ENCODE results near the gene ARHGAP24. TPM values are rescaled to one million over a fixed set of nuclear protein-coding genes. Genes with fewer than 3 reads are reported as not detected.
A peak's percentile ranks its signal among the peaks of the same experiment; 100 is the strongest.

Gene ARHGAP24
- polyA plus RNA-seq, 3 donors = 12.5 to 32.0 (median 18.8) TPM

DNA sequence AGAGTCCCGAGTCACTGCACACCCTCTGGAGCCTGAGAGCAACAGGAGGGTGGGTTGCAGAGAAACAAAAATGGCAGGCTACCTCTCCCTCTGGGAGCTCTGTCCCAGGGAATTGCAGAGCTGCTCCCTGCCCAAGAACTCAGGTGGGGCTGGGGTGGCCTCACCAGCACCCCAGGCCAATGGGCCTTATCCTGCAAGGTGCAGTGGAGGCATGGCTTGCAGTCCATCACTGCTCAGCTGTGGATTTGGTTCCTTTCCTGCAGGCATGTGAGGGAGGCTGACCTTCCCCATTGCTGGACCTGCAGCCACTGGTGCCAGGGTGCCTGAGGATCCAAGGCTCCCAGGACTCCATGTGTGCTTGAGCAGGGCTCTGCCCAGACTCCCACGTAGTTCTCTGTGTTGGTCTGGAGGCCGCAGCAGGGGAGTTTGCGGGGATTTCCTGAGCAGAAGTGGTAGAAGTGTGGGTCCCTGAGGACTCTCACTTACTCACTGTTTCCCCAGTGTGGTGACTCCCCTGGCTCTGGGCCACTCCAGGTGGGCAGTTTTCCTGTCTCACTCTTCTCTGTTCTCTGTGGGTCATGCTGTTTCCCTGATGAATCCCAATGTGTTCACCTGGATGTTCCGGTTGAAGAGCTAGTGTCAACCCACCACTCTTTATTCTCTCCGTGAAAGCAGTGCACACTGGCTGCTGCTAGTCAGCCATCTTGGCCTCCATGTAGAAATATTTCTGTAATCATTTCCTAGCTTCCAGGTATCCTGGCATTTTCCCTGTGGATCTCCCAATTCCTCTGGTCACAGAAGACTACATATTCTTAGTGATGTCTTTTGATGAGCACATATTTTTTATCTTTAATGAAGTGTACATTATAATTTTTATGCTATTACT is 82.3 kb downstream of the ARHGAP24 start:
- Histone ChIP-seq H3K4me3 (replicated peaks in 1 of 3; ENCODE audit: low read depth in 2 of 3, low read length in 3 of 3) (no peak overlapping the region), H3K36me3 (replicated peaks in 1 of 2; ENCODE audit: control insufficient read depth in 1 of 2, insufficient read depth in 2 of 2, low read length in 2 of 2) (no peaks in the 10 kb centered on the region), H2AFZ (ENCODE audit: insufficient read depth, low read depth, low read length, poor library complexity, severe bottlenecking) (no peak overlapping the region), H3K79me2 (ENCODE audit: insufficient read depth, low read length) (peaks cover 4% of the 10 kb centered on the region), H3K4me1 (ENCODE audit: control insufficient read depth in 1 of 2, insufficient read depth in 2 of 2, low read length in 2 of 2) (no peaks in the 10 kb centered on the region), H4K20me1 (ENCODE audit: insufficient read depth, low read length) (peaks cover 58% of the 10 kb centered on the region), H3K9ac (ENCODE audit: insufficient read depth, low read length, poor library complexity, severe bottlenecking) (no peak overlapping the region), H3K27me3 (ENCODE audit: control insufficient read depth in 2 of 2, insufficient read depth in 2 of 2, low read length in 2 of 2) (no peaks in the 10 kb centered on the region), H3K27ac (ENCODE audit: low read depth in 1 of 2, low read length in 2 of 2) (no peak overlapping the region), H3K4me2 (replicated peaks; ENCODE audit: extremely low read depth, low read length, poor library complexity, severe bottlenecking) (no peak overlapping the region), H3K9me3 (replicated peaks in 1 of 2; ENCODE audit: control insufficient read depth in 1 of 2, insufficient read depth in 1 of 2, low read length in 2 of 2) (peaks cover 9 to 17% of the 10 kb centered on the region in 2 donors)
- 72% methylated on average over 6 of the region's 6 CpGs for WGBS (ENCODE audit: insufficient coverage)
- H3K9me3 Mint-ChIP-seq = peaks cover 18 to 31% (median 23%) of the 10 kb centered on the region in 7 donors
- no peak overlapping the region for H3K27ac Mint-ChIP-seq
- peaks cover 6% of the 10 kb centered on the region for H3K4me1 Mint-ChIP-seq
- peaks cover 0 to 3% (median 0%) of the 10 kb centered on the region in 3 donors for H3K27me3 Mint-ChIP-seq (ENCODE audit: low read depth in 3 of 3)
- DNase-seq = peak in 1 of 3 donors; percentile 29
- peaks cover 1 to 8% of the 10 kb centered on the region in 2 donors for H3K36me3 Mint-ChIP-seq
- no peak overlapping the region for H3K4me3 Mint-ChIP-seq
- intact Hi-C loops (cut with micrococcal nuclease) = no loop called here
- no peak for TF ChIP-seq CTCF (IDR thresholded peaks at IDR 0.05)

DNA sequence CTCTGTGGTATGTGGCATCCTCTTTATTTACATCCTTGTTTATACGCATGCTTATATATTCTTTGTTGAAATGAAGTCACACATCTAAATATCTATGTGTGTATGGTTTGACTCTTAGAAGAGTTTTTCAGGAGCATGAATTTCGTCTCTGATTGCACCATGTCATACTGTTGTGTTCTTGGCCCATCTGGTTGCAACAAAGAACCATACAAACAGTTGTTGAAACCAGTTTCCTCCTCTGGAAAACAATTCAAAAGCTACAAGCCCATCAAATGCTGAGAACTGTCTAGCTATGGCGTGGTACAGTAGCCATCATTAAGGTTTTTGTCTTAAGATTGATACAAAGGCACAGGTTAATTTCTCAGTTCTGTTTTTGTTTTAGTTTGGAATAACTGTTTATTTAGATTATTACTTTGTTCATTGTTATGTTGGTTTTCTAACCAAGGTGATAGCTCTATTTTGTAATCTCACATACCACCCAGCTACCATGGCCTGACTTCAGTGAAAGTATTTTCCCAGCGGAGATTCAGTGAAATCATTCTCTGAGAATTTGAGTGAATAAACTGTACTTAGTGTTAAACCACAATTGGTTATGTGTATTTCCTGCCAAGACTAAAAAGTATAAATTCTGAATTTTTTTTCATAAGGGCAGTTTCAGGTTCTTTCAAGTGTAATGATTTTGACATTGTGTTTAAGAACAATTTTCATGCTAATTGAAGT is 91.0 kb downstream of the ARHGAP24 start:
- H3K36me3 Mint-ChIP-seq = peaks cover 12 to 14% of the 10 kb centered on the region in 2 donors
- Histone ChIP-seq H3K36me3 (replicated peaks in 1 of 2; ENCODE audit: control insufficient read depth in 1 of 2, insufficient read depth in 2 of 2, low read length in 2 of 2) (peaks cover 6 to 7% of the 10 kb centered on the region in 2 donors), H3K4me3 (replicated peaks in 1 of 3; ENCODE audit: low read depth in 2 of 3, low read length in 3 of 3) (no peak overlapping the region), H3K4me1 (ENCODE audit: control insufficient read depth in 1 of 2, insufficient read depth in 2 of 2, low read length in 2 of 2) (no peaks in the 10 kb centered on the region), H3K27ac (ENCODE audit: low read depth in 1 of 2, low read length in 2 of 2) (no peak overlapping the region), H2AFZ (ENCODE audit: insufficient read depth, low read depth, low read length, poor library complexity, severe bottlenecking) (no peak overlapping the region), H3K79me2 (ENCODE audit: insufficient read depth, low read length) (peaks cover 11% of the 10 kb centered on the region), H3K9ac (ENCODE audit: insufficient read depth, low read length, poor library complexity, severe bottlenecking) (no peak overlapping the region), H3K4me2 (replicated peaks; ENCODE audit: extremely low read depth, low read length, poor library complexity, severe bottlenecking) (no peak overlapping the region), H4K20me1 (ENCODE audit: insufficient read depth, low read length) (peaks cover 79% of the 10 kb centered on the region), H3K27me3 (ENCODE audit: control insufficient read depth in 2 of 2, insufficient read depth in 2 of 2, low read length in 2 of 2) (no peaks in the 10 kb centered on the region), H3K9me3 (replicated peaks in 1 of 2; ENCODE audit: control insufficient read depth in 1 of 2, insufficient read depth in 1 of 2, low read length in 2 of 2) (peaks cover 0 to 4% of the 10 kb centered on the region in 2 donors)
- H3K4me1 Mint-ChIP-seq = no peaks in the 10 kb centered on the region
- WGBS (ENCODE audit: insufficient coverage) = no CpG with 5 or more reads among the region's 4 CpGs
- no peak overlapping the region for H3K4me3 Mint-ChIP-seq
- intact Hi-C loops (cut with micrococcal nuclease) = no loop called here
- TF ChIP-seq CTCF (IDR thresholded peaks at IDR 0.05) = no peak
- H3K27me3 Mint-ChIP-seq (ENCODE audit: low read depth in 3 of 3) = no peaks in the 10 kb centered on the region
- no peak overlapping the region for H3K27ac Mint-ChIP-seq
- H3K9me3 Mint-ChIP-seq = peaks cover 2 to 11% (median 5%) of the 10 kb centered on the region in 7 donors
- no peak for DNase-seq

All from CD14-positive monocyte (primary cell).